Left renal pelvis (tissue), 4 donors: ENCODE data around the gene WWOX. TPM values are rescaled to one million over a fixed set of nuclear protein-coding genes. Genes with fewer than 3 reads are reported as not detected.
"Not testable (repeated sequence)": the region's sequence is repeated elsewhere in the genome, so short reads cannot be mapped to it uniquely, and the experiment has no call there.

ENCODE experiments used
- DNase-seq, 4 donors: peaks; one replicate each; pipeline ENCODE4 v3.0.0-alpha.2; 2013; ENCODE audit warnings: low read depth in 4 of 4, low spot score in 3 of 4
- polyA plus RNA-seq, 4 donors: library from polyadenylated mRNA; unstranded; fragments of 120-200 nt; gene quantifications; one replicate each; pipeline ENCODE4 v1.2.1, GENCODE V29; 2013; ENCODE audit not compliant: insufficient read length in 4 of 4

Gene WWOX
- polyA plus RNA-seq, 4 donors, result 19.6 to 43.2 (median 39.7) TPM

DNA sequence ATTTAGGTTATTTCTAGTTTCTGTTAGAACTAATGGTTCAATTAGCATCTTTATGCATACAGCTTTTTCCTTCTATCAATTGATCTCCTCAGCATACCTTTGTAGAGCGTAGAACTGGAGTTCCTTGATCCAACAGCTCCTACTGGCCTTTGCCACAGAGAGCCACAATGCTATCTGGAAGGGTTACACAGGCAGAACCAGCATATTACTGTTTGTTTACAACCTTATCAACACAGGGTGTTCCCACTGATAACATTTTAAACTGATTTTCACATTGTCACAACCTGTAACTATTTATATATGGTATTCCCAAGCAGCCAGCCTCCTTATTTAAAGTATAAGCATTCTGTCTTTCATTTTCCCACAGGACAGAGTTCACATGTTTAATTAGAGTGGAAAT is 1118.9 kb downstream of the WWOX start:
- DNase-seq, result no peak

DNA sequence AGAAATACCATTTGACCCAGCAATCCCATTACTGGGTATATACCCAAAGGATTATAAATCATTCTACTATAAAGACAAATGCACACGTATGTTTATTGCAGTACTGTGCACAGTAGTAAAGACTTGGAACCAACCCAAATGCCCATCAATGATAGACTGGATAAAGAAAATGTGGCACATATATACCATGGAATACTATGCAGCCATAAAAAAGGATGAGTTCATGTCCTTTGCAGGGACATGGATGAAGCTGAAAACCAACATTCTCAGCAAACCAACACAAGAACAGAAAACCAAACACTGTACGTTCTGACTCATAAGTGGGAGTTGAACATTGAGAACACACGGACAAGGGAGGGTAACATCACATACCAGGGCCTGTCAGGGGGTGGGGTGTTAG is 1126.5 kb downstream of the WWOX start:
- DNase-seq, result not testable (repeated sequence)

- peak in 2 of 4 donors; percentile 14 to 42 for DNase-seq
These were observed 1129.9 kb downstream of the WWOX start for GRCh38 chr16:79229361-79229760.

GRCh38 chr16:79245700-79246099 is 1146.2 kb downstream of the WWOX start:
- DNase-seq, result not testable (repeated sequence)

DNA sequence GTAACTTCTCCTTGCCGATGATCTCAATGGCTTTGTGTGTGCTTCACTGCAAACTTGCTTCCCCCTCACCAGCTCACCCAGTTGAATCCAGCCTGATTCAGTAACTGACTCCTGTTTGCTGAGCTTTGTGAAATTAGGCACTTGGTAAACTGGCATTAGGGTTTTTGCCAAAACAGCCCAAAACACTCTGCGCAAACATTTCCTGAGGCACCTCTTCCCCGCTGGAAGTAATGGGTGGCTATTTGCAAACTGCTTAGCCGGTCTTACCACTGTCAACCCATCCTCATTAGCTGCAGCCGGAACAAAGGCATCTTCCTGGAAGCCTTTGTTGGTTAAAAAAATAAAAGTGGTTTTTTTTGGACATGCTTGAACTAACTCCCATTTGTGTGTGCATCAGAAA is 1147.9 kb downstream of the WWOX start:
- DNase-seq, result no peak

DNA sequence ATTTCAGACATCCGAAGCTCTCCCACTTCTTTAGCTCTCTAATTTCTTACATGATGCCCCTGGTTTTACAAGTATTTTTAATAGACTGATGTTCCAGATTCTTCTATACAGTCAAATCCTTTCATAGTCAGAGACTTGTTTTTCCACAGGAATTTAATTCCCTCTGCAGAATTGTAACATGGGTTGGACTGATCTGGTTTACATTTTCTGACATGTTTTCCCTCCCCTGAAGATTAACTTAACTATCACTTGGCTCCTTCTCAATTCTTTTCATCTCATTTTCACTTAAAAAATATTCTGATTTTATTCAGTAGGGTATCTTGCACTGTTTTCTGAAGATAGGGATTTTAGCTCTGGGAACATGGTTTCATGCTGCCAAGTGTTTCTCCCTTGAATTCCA is 1148.9 kb downstream of the WWOX start:
- no peak for DNase-seq

DNA sequence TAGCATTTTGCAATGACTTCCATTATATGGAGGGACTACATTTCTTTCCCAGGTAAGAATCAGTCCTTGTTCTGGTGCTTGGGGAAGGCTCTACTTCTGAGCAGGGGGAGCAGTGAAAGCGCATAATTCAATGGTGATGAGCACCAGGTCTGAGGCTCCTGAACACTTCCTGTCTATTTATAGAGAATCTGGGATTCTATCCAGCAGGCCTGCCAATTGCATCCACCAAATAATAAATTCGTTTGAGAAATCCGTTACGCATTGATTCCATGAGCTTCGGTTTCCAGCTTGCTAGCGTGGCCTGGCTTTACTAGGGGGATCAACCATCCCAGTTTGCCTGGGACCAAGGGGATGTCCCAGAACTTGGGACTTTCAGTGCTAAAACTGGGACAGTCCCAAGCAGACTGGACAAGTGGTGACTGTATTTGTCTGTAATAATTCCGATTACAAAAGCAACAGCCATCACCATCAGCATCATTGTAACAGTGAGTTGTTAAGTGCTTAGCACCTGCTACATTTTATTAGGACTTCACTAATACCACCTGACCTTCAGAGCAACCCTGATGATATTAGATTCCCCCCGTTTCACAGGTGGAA is 1151.1 kb downstream of the WWOX start:
- DNase-seq, result no peak

GRCh38 chr16:79253100-79253631 is 1153.7 kb downstream of the WWOX start:
- no peak for DNase-seq

- DNase-seq, result no peak
These were observed 1158.6 kb downstream of the WWOX start for GRCh38 chr16:79257953-79258490.

- not testable (repeated sequence) for DNase-seq
These were observed 1161.4 kb downstream of the WWOX start for GRCh38 chr16:79260890-79261289.

DNA sequence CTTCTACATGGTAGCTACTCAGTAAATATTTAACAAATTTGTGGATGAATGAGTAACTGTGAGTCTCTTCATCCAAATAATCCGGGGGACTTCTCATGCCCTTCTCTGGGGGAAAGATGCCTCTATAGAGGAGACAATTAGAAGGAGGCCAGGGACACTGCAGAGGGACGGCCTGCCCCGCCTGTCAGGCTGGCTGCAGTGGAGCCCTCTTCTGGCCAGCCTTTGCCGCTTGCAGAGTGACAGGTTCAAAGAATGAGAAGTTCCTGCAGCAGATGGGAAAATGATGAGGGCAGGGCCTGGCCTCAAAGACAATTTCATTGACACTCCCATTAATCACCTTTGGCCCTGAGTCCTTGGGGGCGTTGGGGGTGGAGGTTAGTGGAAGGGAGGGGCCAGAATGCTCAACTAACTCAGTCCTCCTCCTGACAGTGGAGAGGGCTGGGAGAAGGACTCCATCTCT is 1162.1 kb downstream of the WWOX start:
- peak in 3 of 4 donors; percentile 9 to 24 (median 14) for DNase-seq

DNA sequence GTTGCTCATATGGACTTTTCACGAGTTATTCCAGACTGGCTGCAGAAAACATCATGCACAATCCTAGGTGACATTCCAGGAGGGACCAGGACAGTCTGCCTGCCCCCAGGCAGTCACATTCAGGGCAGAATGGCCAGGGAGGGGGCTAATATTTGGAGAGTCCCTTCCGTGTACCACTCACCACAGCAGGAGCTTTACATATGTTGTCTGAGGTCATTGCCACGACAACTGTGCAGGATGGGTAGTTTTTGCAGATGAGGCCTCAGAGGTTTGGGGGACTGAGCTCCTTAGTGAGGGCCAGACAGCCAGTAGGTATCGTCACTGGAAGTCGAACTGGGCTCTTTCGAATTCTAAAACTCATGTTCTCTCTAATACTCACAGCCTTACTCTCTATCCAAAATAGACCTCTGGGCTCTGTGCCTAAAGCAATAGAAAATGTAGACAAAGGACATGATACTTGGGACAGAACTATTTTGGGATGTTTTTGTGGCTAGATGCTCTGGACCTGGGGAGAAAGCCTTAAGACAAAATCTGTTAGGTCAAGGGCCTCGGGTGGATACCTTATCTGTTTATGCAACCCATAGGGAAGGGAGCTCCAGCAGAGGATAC is 1162.6 kb downstream of the WWOX start:
- DNase-seq, result no peak

Other genes starting within 250 kb of the WWOX start
- under 1 TPM in 2 of 4 donors, not detected in 2; 0.12 to 0.14 TPM for gene CLEC3A, start 77.1 kb upstream of the WWOX start, polyA plus RNA-seq